T-helper 2 cell treated with Interferon-gamma antibody and Interleukin-4, amounts not matched to agents 5 μg/mL and 100 μg/mL, for 36 hours (primary cell): ENCODE results near the gene GSTM1.
A peak's percentile ranks its signal among the peaks of the same experiment; 100 is the strongest.
"Not testable (repeated sequence)": the region's sequence is repeated elsewhere in the genome, so short reads cannot be mapped to it uniquely, and the experiment has no call there.

Experiments used
- DNase-seq: peaks from one replicate; pipeline ENCODE4 v3.0.0; 2021; ENCODE audit warnings: low spot score
- H3K27ac Mint-ChIP-seq: one replicate; pipeline ENCODE4 v1.8.0; 2021; ENCODE audit warnings: mild to moderate bottlenecking, mixed read lengths
- H3K27me3 Mint-ChIP-seq: one replicate; pipeline ENCODE4 v1.8.0; 2021; ENCODE audit warnings: low read depth, mixed read lengths
- H3K36me3 Mint-ChIP-seq: one replicate; pipeline ENCODE4 v1.8.0; 2021; ENCODE audit warnings: low read depth, mixed read lengths
- H3K4me1 Mint-ChIP-seq: one replicate; pipeline ENCODE4 v1.8.0; 2021; ENCODE audit warnings: low read depth, mixed read lengths
- H3K4me3 Mint-ChIP-seq: one replicate; pipeline ENCODE4 v1.8.0; 2022; ENCODE audit warnings: mild to moderate bottlenecking, moderate library complexity, mixed read lengths
- H3K9me3 Mint-ChIP-seq: one replicate; pipeline ENCODE4 v1.8.0; 2021; ENCODE audit warnings: mixed read lengths

The GSTM1 gene

DNA sequence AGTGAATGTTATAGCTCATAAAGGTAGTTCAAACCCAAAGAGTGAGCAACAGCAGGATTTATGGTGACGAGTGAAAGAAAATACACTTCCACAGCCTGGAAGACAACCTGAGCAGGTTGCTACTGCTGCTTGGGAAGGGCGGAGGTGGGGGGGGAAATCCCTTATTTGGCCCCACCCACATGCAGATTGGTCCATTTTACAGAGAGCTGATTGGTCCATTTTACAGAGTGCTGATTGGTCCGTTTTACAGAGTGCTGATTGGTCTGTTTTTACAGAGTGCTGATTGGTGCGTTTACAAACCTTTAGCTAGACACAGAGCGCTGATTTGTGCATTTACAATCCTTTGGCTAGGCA is 17.7 kb upstream of the GSTM1 start:
- peak overlapping the region; percentile 46 for H3K27ac Mint-ChIP-seq
- H3K4me3 Mint-ChIP-seq, result peak overlapping the region; percentile 68
- H3K4me1 Mint-ChIP-seq, result peaks cover 22% of the 10 kb centered on the region
- H3K36me3 Mint-ChIP-seq, H3K9me3 Mint-ChIP-seq, DNase-seq, H3K27me3 Mint-ChIP-seq: not testable (repeated sequence)

DNA sequence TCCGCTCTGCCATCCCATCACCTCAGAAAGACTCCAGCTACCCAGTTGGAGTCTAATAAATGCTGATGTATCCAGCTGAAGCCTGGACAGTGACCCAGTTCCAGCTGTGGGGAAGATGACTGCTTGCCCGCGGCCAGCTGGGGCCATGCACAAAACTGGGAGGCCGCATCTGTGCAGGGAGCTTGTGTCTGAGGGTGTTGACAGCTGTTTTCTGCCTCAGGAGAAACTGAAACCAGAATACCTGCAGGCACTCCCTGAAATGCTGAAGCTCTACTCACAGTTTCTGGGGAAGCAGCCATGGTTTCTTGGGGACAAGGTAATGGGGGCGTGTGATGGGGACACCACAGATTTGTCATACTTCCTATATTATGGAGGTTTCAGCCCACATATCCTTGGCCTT is 16.6 kb upstream of the GSTM1 start:
- DNase-seq, result no peak
- H3K27me3 Mint-ChIP-seq, result no peaks in the 10 kb centered on the region
- peaks cover 22% of the 10 kb centered on the region for H3K4me1 Mint-ChIP-seq
- no peak overlapping the region for H3K4me3 Mint-ChIP-seq
- H3K27ac Mint-ChIP-seq, result no peak overlapping the region
- H3K9me3 Mint-ChIP-seq, result no peaks in the 10 kb centered on the region
- peaks cover 2% of the 10 kb centered on the region for H3K36me3 Mint-ChIP-seq

DNA sequence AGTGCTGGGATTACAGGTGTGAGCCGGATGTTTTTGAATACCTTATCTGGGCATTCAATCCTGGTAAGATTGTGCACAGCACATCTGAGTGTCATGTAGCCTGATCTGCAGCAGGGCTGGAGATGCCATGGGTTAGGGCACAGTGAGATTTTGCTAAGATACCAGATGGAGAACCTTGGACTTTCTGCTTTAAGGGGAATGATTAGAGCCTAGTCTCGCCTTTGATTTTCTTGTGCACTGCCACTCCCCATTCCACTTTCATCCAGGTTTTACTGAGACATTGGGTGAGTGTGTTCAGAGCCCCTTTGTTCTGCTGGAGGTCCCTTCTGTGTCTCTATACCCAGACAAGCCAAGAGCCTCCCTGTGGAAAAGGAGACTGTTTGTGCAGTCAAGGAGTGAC is 13.8 kb upstream of the GSTM1 start:
- not testable (repeated sequence) for H3K36me3 Mint-ChIP-seq, DNase-seq, H3K4me3 Mint-ChIP-seq, H3K9me3 Mint-ChIP-seq, H3K27me3 Mint-ChIP-seq, H3K27ac Mint-ChIP-seq
- H3K4me1 Mint-ChIP-seq, result peaks cover 14% of the 10 kb centered on the region

DNA sequence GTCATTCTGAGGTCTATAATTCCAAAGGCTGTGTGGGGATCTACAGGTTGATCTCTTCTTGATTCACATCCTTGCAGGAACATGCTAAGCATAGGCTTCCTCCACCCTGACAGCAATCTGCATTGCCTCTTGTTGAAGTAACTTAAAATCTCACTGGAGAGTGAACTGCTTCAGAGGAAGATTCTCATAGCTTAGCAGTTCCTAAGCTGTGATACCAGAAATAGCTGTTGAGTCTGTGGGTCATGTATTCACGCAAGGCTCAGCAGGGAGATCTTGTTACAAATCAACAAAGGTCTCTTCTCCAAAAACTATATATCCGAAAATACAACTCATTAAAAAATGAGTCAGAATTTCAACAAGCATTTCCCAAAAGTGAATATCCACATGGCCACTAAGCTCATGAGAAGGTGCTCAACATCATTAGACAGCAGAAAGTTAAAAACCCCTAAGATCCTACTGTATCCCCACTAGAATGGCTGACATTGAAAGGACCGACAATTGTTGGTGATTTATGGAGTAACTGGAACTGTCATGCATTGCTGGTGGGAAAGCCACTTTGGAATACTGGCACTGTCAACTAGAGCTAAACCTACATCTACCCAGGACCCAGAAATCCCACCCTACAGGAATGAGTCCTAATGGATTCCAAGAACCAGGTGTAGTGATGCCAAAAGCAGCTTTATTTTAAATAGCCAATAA is 10.8 kb upstream of the GSTM1 start:
- H3K4me3 Mint-ChIP-seq, DNase-seq, H3K27ac Mint-ChIP-seq, H3K36me3 Mint-ChIP-seq, H3K27me3 Mint-ChIP-seq, H3K4me1 Mint-ChIP-seq, H3K9me3 Mint-ChIP-seq: not testable (repeated sequence)

DNA sequence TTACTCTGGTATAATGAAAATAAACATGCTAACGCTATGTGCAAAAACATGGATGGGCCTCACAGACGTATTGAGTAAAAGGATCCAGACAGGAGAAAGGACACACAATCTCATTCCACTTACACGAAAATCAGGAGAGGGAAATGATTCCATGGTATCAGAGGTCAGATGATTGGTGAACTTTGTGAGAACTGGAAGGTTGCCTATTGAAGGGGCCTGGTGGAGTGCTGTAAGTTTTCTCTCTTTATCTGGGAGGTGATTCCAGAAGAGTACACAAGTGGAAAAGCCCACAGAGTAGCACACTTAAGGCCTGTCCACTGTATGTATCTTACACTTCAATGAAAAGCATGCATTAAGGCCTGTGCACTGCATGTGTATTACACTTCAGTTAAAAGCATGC is 10.2 kb upstream of the GSTM1 start:
- Mint-ChIP-seq H3K4me3 (no peak overlapping the region), H3K27me3 (no peaks in the 10 kb centered on the region), H3K27ac (no peak overlapping the region), H3K4me1 (no peaks in the 10 kb centered on the region), H3K36me3 (no peaks in the 10 kb centered on the region), H3K9me3 (no peaks in the 10 kb centered on the region)
- DNase-seq, result no peak

DNA sequence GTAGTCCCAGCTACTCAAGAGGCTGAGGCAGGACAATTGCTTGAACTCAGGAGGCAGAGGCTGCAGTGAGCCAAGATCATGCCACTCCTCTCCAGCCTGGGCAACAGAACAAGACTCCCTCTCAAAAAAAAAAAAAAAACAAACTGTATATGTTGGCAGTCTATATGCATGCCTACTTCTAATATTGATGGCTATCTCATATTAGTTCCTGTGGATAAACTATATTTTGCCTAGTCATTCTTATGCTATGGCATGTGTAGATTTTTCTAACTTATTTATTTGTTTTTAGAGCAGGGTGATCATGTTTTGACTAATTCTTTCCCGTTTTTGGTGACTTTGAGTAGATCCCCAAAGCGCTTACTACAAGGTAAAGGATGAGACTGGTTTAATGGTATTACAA is 9.0 kb upstream of the GSTM1 start:
- H3K36me3 Mint-ChIP-seq, H3K9me3 Mint-ChIP-seq, H3K27me3 Mint-ChIP-seq, H3K4me3 Mint-ChIP-seq, DNase-seq, H3K27ac Mint-ChIP-seq, H3K4me1 Mint-ChIP-seq: not testable (repeated sequence)

DNA sequence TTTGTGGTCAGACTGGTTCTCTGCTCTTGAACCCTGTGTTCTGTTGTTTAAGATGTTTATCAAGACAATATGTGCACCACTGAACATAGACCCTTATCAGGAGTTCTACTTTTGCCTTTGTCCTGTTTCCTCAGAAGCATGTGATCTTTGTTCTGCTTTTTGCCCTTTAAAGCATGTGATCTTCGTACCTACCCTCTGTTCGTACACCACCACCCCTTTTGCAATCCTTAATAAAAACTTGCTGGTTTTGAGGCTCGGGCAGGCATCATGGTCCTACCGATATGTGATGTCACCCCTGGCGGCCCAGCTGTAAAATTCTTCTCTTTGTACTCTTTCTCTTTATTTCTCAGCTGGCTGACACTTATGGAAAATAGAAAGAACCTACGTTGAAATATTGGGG is 2.8 kb upstream of the GSTM1 start:
- not testable (repeated sequence) for H3K36me3 Mint-ChIP-seq, H3K27ac Mint-ChIP-seq, H3K9me3 Mint-ChIP-seq, DNase-seq, H3K27me3 Mint-ChIP-seq, H3K4me3 Mint-ChIP-seq
- peaks cover 14% of the 10 kb centered on the region for H3K4me1 Mint-ChIP-seq

DNA sequence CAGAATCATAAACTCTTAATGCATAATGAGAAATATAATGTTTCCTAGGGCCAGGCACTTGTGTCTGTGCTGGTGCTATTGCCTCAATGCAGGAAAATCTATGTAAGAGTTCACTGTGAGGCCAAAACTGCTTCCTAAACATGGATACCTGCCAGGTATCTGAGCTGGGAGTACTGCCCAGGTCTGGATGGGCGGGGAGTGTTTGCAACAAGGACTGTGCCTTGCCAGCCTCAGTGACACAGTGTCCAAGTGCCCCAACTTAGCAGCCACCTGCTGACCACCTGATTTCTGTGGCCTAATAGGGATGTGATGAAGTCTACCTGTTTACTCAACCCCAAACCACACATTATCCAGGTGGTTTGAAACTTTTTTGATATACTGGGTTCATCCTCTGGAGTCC is 2.2 kb upstream of the GSTM1 start:
- H3K27me3 Mint-ChIP-seq, H3K4me3 Mint-ChIP-seq, DNase-seq, H3K9me3 Mint-ChIP-seq, H3K36me3 Mint-ChIP-seq, H3K27ac Mint-ChIP-seq: not testable (repeated sequence)
- H3K4me1 Mint-ChIP-seq, result peaks cover 14% of the 10 kb centered on the region

DNA sequence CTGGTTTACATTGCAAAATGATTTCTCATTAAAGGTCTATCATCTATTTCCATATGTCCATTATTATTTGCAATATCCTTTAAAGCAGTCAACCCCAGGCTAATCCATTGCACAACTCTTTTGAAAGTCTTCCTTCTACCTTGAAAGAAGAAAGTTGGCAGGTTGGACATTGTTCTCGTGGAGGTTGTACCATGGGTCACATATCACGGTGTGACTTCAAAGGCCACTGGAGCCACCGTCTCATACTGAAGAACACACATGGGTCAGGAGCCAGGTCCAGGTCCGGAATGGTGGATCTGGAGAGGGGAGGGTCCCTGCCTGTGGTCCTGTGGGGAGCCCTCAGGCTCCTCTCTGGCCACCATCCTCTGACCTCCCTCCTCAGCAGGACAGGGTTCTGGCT is 1.7 kb upstream of the GSTM1 start:
- H3K4me1 Mint-ChIP-seq, result peaks cover 18% of the 10 kb centered on the region
- peaks cover 11% of the 10 kb centered on the region for H3K36me3 Mint-ChIP-seq
- H3K27ac Mint-ChIP-seq, DNase-seq, H3K27me3 Mint-ChIP-seq, H3K4me3 Mint-ChIP-seq, H3K9me3 Mint-ChIP-seq: not testable (repeated sequence)

DNA sequence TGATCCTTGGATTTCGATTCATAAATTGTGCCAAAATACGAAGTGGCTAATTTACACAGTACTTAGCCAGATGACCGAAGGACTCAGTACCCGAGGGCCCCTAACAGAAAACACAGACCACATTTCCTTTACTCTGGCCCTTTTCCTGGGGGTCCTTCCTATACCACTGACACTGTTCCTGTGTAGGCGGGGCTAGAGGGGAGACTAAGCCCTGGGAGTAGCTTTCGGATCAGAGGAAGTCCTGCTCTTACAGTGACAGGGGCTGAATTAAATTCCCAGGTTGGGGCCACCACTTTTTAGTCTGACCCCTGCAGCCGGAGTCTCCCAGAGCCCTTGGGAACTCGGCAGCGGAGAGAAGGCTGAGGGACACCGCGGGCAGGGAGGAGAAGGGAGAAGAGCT is 508 bp upstream of the GSTM1 start:
- Mint-ChIP-seq H3K4me3 (peak overlapping the region; percentile 91), H3K4me1 (peaks cover 18% of the 10 kb centered on the region), H3K36me3 (peaks cover 14% of the 10 kb centered on the region), H3K27ac (peak overlapping the region; percentile 96)
- H3K9me3 Mint-ChIP-seq, DNase-seq, H3K27me3 Mint-ChIP-seq: not testable (repeated sequence)

DNA sequence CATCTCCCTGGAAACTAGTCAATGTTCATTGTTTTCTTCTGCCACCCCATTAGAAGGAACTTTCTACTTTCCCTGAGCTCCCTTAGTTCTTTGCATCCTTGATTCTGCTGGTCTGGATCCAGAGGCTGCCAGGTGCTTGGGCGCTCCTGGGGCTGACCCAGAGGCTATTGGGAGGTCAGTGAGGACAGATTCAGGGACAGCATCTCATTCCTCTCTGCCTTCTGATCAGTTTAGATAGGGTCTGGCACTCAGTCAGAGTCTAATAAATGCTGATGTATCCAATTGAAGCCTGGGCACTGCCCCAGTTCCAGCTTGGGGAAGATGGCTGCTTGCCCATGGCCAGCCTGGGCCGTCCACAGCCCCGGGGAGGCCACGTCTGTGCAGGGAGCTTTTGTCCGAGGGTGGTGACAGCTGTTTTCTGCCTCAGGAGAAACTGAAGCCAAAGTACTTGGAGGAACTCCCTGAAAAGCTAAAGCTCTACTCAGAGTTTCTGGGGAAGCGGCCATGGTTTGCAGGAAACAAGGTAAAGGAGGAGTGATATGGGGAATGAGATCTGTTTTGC is 2.3 kb downstream of the GSTM1 start:
- H3K4me3 Mint-ChIP-seq, result peak overlapping the region; percentile 91
- peaks cover 18% of the 10 kb centered on the region for H3K4me1 Mint-ChIP-seq
- no peak for DNase-seq
- peaks cover 4% of the 10 kb centered on the region for H3K9me3 Mint-ChIP-seq
- peaks cover 14% of the 10 kb centered on the region for H3K36me3 Mint-ChIP-seq
- no peak overlapping the region for H3K27ac Mint-ChIP-seq
- H3K27me3 Mint-ChIP-seq, result no peaks in the 10 kb centered on the region

DNA sequence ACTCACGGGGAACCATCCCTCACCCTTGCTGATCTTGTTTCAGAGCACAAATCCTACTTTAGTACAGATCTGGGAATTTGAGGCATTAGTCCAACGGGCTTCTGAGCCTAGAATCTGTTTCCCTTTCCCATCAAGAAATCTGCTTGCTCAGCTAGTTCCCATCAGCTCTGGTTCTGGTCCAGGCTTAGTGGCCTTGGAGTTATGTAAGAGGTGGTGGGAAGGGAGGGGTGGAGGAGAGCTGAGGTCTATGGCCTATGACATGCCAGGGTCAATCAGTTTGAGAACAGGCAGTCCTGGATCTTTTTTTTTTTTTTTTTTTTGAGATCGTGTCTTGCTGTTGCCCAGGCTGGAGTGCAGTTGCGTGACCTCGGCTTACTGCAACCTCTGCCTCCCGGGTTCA is 4.1 kb downstream of the GSTM1 start:
- no peak for DNase-seq
- H3K9me3 Mint-ChIP-seq, result no peaks in the 10 kb centered on the region
- H3K4me3 Mint-ChIP-seq, result no peak overlapping the region
- H3K27ac Mint-ChIP-seq, result no peak overlapping the region
- H3K27me3 Mint-ChIP-seq, result no peaks in the 10 kb centered on the region
- H3K4me1 Mint-ChIP-seq, result peaks cover 18% of the 10 kb centered on the region
- peaks cover 18% of the 10 kb centered on the region for H3K36me3 Mint-ChIP-seq

DNA sequence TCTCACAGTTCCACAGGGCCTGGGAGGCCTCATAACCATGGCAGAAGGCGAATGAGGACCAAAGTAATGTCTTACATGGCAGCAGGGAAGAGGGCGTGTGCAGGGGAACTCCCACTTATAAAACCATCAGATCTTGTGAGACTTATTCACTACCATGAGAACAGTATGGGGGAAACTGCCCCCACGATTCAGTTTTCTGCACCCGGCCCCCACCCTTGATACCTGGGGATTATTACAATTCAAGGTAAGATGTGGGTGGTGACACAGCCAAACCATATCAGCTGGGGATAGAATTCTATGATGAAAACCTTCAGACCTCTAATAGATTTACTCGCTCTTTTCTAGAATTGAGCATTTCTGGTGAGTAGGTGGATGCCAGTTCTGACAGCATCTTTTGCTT is 6.8 kb downstream of the GSTM1 start:
- H3K4me1 Mint-ChIP-seq, H3K9me3 Mint-ChIP-seq, DNase-seq, H3K27ac Mint-ChIP-seq, H3K4me3 Mint-ChIP-seq, H3K27me3 Mint-ChIP-seq: not testable (repeated sequence)
- peaks cover 14% of the 10 kb centered on the region for H3K36me3 Mint-ChIP-seq

DNA sequence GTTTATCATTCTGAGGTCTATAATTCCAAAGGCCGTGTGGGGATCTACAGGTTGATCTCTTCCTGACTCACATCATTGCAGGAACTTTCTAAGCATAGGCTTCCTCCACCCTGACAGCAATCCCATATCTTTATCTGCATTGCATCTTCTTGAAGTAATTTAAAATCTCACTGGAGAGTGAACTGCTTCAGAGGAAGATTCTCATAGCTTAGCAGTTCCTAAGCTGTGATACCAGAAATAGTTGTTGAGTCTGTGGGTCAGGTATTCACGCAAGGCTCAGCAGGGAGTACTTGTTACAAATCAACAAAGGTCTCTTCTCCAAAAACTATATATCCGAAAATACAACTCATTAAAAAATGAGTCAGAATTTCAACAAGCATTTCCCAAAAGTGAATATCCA is 7.5 kb downstream of the GSTM1 start:
- not testable (repeated sequence) for H3K9me3 Mint-ChIP-seq, H3K27ac Mint-ChIP-seq, H3K27me3 Mint-ChIP-seq, H3K4me1 Mint-ChIP-seq, H3K4me3 Mint-ChIP-seq, DNase-seq
- H3K36me3 Mint-ChIP-seq, result peaks cover 14% of the 10 kb centered on the region

DNA sequence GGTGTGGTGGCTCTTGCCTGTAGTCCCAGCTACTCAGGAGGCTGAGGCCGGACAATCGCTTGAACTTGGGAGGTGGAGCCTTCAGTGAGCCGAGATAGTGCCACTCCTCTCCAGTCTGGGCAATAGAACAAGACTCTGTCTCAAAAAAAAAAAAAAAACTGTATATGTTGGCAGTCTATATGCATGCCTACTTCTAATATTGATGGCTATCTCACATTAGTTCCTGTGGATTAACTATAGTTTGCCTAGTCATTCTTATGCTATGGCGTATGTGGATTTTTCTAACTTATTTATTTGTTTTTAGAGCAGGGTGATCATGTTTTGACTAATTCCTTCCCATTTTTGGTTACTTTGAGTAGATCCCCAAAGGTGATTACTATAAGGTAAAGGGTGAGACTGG is 9.4 kb downstream of the GSTM1 start:
- no peaks in the 10 kb centered on the region for H3K9me3 Mint-ChIP-seq
- no peak overlapping the region for H3K27ac Mint-ChIP-seq
- H3K4me1 Mint-ChIP-seq, result no peaks in the 10 kb centered on the region
- DNase-seq, result no peak
- H3K4me3 Mint-ChIP-seq, result no peak overlapping the region
- peaks cover 6% of the 10 kb centered on the region for H3K36me3 Mint-ChIP-seq
- H3K27me3 Mint-ChIP-seq, result no peaks in the 10 kb centered on the region
